ENCODE results near the gene SEC16A. TPM values are rescaled to one million over a fixed set of nuclear protein-coding genes. Genes with fewer than 3 reads are reported as not detected.

Gene SEC16A
- total RNA-seq, 6 experiments from 2014 or later, result 63.2 to 98.6 (median 75.5) TPM

- no peak for TF ChIP-seq CTCF (IDR thresholded peaks at IDR 0.05)
- H3K4me3 Mint-ChIP-seq, result no peak overlapping the region
- H3K4me1 Mint-ChIP-seq (ENCODE audit: low read depth), result peaks cover 6% of the 10 kb centered on the region
- H3K27me3 Mint-ChIP-seq (ENCODE audit: insufficient read depth), result peaks cover 5% of the 10 kb centered on the region
- H3K9me3 Mint-ChIP-seq, result no peaks in the 10 kb centered on the region
- H3K27ac Mint-ChIP-seq, result no peak overlapping the region
- peaks cover 40% of the 10 kb centered on the region for H3K36me3 Mint-ChIP-seq (ENCODE audit: low read depth)
- no peak for DNase-seq
Measured at GRCh38 chr9:136416914-136417313, 65.9 kb downstream of the SEC16A start.

- DNase-seq, result no peak
- peaks cover 41% of the 10 kb centered on the region for H3K36me3 Mint-ChIP-seq (ENCODE audit: low read depth)
Measured at GRCh38 chr9:136416427-136416826, 66.4 kb downstream of the SEC16A start.

GRCh38 chr9:136412962-136413361 is 69.9 kb downstream of the SEC16A start:
- TF ChIP-seq CTCF (IDR thresholded peaks at IDR 0.05), result no peak
- Mint-ChIP-seq H3K4me3 (no peak overlapping the region), H3K9me3 (no peaks in the 10 kb centered on the region), H3K36me3 (ENCODE audit: low read depth) (peaks cover 45% of the 10 kb centered on the region), H3K27me3 (ENCODE audit: insufficient read depth) (peaks cover 4% of the 10 kb centered on the region; the same call in 1 of the 2 replicates), H3K27ac (no peak overlapping the region), H3K4me1 (ENCODE audit: low read depth) (peaks cover 31% of the 10 kb centered on the region)
- DNase-seq, result no peak

More at GRCh38 chr9:136416427-136416826, 66.4 kb downstream of the SEC16A start:
- peaks cover 11% of the 10 kb centered on the region for H3K4me1 Mint-ChIP-seq (ENCODE audit: low read depth)
- H3K27ac Mint-ChIP-seq, result no peak overlapping the region
- TF ChIP-seq CTCF (IDR thresholded peaks at IDR 0.05), result no peak
- H3K27me3 Mint-ChIP-seq (ENCODE audit: insufficient read depth), result peaks cover 5% of the 10 kb centered on the region
- no peak overlapping the region for H3K4me3 Mint-ChIP-seq
- H3K9me3 Mint-ChIP-seq, result no peaks in the 10 kb centered on the region

GRCh38 chr9:136411378-136411777 is 71.5 kb downstream of the SEC16A start:
- Mint-ChIP-seq H3K27me3 (ENCODE audit: insufficient read depth) (peaks cover 2% of the 10 kb centered on the region; the same call in 1 of the 2 replicates), H3K4me3 (peak overlapping the region; percentile 98), H3K36me3 (ENCODE audit: low read depth) (peaks cover 38% of the 10 kb centered on the region), H3K27ac (peak overlapping the region; percentile 88), H3K4me1 (ENCODE audit: low read depth) (peaks cover 31% of the 10 kb centered on the region), H3K9me3 (no peaks in the 10 kb centered on the region)
- TF ChIP-seq CTCF (IDR thresholded peaks at IDR 0.05), result no peak
- no peak for DNase-seq

GRCh38 chr9:136410500-136411287 is 72.1 kb downstream of the SEC16A start, which contains the start of the genes ENTR1 and PMPCA:
Gene ENTR1 (minus strand): TSS chr9:136410614. CDS start chr9:136410397, 217 bp downstream.
Gene PMPCA (plus strand): TSS chr9:136410658. CDS start chr9:136410669, 11 bp downstream.
- H3K27me3 Mint-ChIP-seq (ENCODE audit: insufficient read depth), result peaks cover 2% of the 10 kb centered on the region; the same call in 1 of the 2 replicates

More at GRCh38 chr9:136410500-136411287, 72.1 kb downstream of the SEC16A start, which contains the start of the genes ENTR1 and PMPCA:
- Mint-ChIP-seq H3K9me3 (no peaks in the 10 kb centered on the region), H3K27ac (peak within 1 kb of the TSS; percentile 91), H3K36me3 (ENCODE audit: low read depth) (peaks cover 33% of the 10 kb centered on the region), H3K4me1 (ENCODE audit: low read depth) (peaks cover 31% of the 10 kb centered on the region), H3K4me3 (peak within 1 kb of the TSS; percentile 98)
- peak; percentile 78 for DNase-seq
- TF ChIP-seq CTCF (IDR thresholded peaks at IDR 0.05), result no peak

Measured in HFFc6 (cell line).